Smooth muscle cell (in vitro differentiated cells): ENCODE data around the gene MPPED1. TPM values are rescaled to one million over a fixed set of nuclear protein-coding genes. Genes with fewer than 3 reads are reported as not detected.

Source experiments
- DNase-seq: peaks from one replicate; lab custom pipeline; 2025; ENCODE audit not compliant: unreplicated experiment; lab: John Stamatoyannopoulos, UW
- H2AFZ ChIP-seq: fragments of 200-600 bp; sonication (generic); 2 replicates; pipeline ENCODE4 v1.6.0; 2016; ENCODE audit warnings: antibody characterized with exemption, low read depth, mild to moderate bottlenecking
- H3F3A ChIP-seq: fragments of 200-600 bp; sonication (generic); 2 replicates; pipeline ENCODE4 v1.6.0; 2017; ENCODE audit warnings: antibody characterized with exemption, low read depth
- H3K27ac ChIP-seq: fragments of 200-600 bp; sonication (generic); 2 replicates; pipeline ENCODE4 v1.5.1; 2016; ENCODE audit warnings: low read depth, mild to moderate bottlenecking
- H3K27me3 ChIP-seq: fragments of 200-600 bp; sonication (generic); 2 replicates; pipeline ENCODE4 v1.6.1; 2016; ENCODE audit warnings: low read depth, mild to moderate bottlenecking
- H3K36me3 ChIP-seq: fragments of 200-600 bp; sonication (generic); 2 replicates; pipeline ENCODE4 v1.5.1; 2016; ENCODE audit warnings: low read depth
- H3K4me1 ChIP-seq: fragments of 200-600 bp; sonication (generic); 2 replicates; pipeline ENCODE4 v1.5.1; 2016; ENCODE audit warnings: low read depth
- H3K4me2 ChIP-seq: fragments of 200-600 bp; sonication (generic); 2 replicates; pipeline ENCODE4 v1.6.0; 2016; ENCODE audit warnings: mild to moderate bottlenecking
- H3K4me3 ChIP-seq: fragments of 200-600 bp; sonication (generic); 2 replicates; pipeline ENCODE4 v1.5.1; 2016; ENCODE audit warnings: mild to moderate bottlenecking
- H3K79me2 ChIP-seq: fragments of 200-600 bp; sonication (generic); 2 replicates; pipeline ENCODE4 v1.6.0; 2016; ENCODE audit warnings: low read depth, mild to moderate bottlenecking
- H3K9ac ChIP-seq: fragments of 200-600 bp; sonication (generic); 2 replicates; pipeline ENCODE4 v1.6.0; 2016; ENCODE audit warnings: low read depth
- H3K9me3 ChIP-seq: fragments of 200-600 bp; sonication (generic); replicated peaks from 2 replicates; pipeline ENCODE4 v1.5.1; 2016; ENCODE audit warnings: low read depth
- H4K20me1 ChIP-seq: fragments of 200-600 bp; sonication (generic); 2 replicates; pipeline ENCODE4 v1.6.0; 2016; ENCODE audit warnings: low read depth
- WGBS: methylation state at CpG from one replicate; pipeline ENCODE4 v1.1.7; 2016; ENCODE audit warnings: low lambda C conversion rate; 5-methylcytosine and 5-hydroxymethylcytosine counted together
- polyA plus RNA-seq: library from polyadenylated mRNA; unstranded; fragments of >200 nt; fragmentation: Nextera tagmentation; extraction: Ambion mirVana; gene quantifications from 2 replicates; pipeline ENCODE4 v1.2.1, GENCODE V29; 2016
- total RNA-seq: library from RNA; depleted of rRNA; stranded (reverse); fragments of >200 nt; gene quantifications from 2 replicates; pipeline ENCODE4 v1.2.3, GENCODE V29; 2014
- TF ChIP-seq, protein P1 (sequence below): fragments of 200-600 bp; sonication (generic); IDR thresholded peaks from 2 replicates; pipeline ENCODE4 v1.5.1; 2017; ENCODE audit warnings: borderline replicate concordance, mild to moderate bottlenecking, antibody characterized with exemption; ENCODE audit not compliant: insufficient read depth, poor library complexity, severe bottlenecking

MPPED1 gene
- total and polyA plus RNA-seq, 2 experiments from 2014 or later, result not detected

DNA sequence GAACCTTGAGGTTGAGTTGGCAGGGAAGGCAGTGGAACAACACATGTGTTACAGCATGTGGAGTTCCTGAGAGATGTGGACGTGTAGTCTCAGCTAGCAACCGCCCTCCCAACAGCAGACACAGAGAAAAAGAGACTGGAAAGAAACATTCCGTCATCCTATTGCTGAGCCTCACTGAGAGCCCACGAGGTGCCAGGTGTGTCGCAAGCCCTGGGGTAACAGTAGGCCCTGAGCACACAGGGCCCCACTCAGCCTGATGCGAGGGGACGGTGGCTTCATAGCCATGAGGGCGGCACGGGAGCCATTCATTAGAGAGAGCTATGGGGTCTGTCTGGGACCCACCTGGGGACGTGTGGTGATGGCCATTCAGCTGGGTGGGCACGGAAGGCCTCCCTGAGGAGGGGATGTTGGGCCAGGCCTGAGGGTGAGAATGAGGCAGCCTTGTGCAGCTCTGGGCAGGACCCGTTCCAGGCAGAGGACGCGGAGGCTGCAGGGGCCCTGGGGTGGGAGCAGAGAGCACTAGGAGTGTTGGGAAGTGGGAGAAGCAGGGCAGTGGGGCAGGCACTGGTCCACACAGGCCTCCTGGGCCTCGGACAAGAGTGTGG is 26.2 kb downstream of the MPPED1 start:
- H3K9ac ChIP-seq, result no peak overlapping the region
- H3K27me3 ChIP-seq, result peaks cover 39% of the 10 kb centered on the region
- 88% methylated on average over 14 of the region's 15 CpGs for WGBS
- DNase-seq, result no peak
- H3K4me3 ChIP-seq, result no peak overlapping the region
- no peaks in the 10 kb centered on the region for H4K20me1 ChIP-seq
- no peaks in the 10 kb centered on the region for H3K36me3 ChIP-seq
- H3K4me2 ChIP-seq, result no peak overlapping the region
- TF ChIP-seq, protein P1, sequence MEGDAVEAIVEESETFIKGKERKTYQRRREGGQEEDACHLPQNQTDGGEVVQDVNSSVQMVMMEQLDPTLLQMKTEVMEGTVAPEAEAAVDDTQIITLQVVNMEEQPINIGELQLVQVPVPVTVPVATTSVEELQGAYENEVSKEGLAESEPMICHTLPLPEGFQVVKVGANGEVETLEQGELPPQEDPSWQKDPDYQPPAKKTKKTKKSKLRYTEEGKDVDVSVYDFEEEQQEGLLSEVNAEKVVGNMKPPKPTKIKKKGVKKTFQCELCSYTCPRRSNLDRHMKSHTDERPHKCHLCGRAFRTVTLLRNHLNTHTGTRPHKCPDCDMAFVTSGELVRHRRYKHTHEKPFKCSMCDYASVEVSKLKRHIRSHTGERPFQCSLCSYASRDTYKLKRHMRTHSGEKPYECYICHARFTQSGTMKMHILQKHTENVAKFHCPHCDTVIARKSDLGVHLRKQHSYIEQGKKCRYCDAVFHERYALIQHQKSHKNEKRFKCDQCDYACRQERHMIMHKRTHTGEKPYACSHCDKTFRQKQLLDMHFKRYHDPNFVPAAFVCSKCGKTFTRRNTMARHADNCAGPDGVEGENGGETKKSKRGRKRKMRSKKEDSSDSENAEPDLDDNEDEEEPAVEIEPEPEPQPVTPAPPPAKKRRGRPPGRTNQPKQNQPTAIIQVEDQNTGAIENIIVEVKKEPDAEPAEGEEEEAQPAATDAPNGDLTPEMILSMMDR, result no peak
- H3F3A ChIP-seq, result no peaks in the 10 kb centered on the region
- no peaks in the 10 kb centered on the region for H3K9me3 ChIP-seq
- H3K27ac ChIP-seq, result no peak overlapping the region
- no peaks in the 10 kb centered on the region for H3K79me2 ChIP-seq
- H3K4me1 ChIP-seq, result no peaks in the 10 kb centered on the region
- H2AFZ ChIP-seq, result no peak overlapping the region

DNA sequence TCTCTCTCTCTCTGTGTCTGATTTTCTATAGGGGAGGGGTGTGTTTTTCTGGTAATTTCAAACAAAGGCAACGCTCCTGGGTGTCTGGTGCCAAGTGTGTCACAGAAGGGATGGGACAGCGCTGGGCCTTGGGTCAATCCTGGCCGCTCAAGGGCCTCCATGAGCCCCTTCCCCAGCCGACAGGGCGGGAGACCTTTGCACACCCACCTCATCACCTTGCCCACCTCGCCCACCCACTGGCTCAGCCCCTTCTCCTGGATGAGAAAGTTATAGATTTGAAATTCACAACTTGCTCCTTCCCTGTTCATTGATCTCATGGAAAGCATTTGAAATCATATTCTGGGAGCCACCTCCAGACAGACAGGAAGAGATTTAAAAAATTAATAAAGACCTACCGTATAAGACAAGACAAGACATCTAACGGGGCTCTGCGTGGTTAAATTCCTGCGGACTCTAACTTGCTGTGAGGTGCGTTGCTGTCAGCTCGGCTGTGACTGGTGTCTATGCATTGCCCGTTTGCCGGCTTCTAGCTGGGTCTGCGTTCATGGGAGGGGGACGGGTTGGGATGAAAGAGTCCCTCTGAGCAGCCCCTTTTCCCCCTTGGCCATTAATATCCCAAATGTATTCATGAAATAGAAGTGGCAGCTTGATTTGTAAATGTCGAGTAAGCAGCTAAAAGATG is 27.0 kb downstream of the MPPED1 start:
- no peak for DNase-seq
- H3K27me3 ChIP-seq, result peaks cover 32% of the 10 kb centered on the region
- H2AFZ ChIP-seq, result no peak overlapping the region
- H3K4me2 ChIP-seq, result no peak overlapping the region
- H3K9ac ChIP-seq, result no peak overlapping the region
- H3K79me2 ChIP-seq, result no peaks in the 10 kb centered on the region
- 86% methylated on average over 17 of the region's 17 CpGs for whole genome bisulfite sequencing
- no peaks in the 10 kb centered on the region for H4K20me1 ChIP-seq
- no peak overlapping the region for H3K4me3 ChIP-seq
- no peaks in the 10 kb centered on the region for H3K4me1 ChIP-seq
- no peaks in the 10 kb centered on the region for H3F3A ChIP-seq
- H3K9me3 ChIP-seq, result no peaks in the 10 kb centered on the region
- no peaks in the 10 kb centered on the region for H3K36me3 ChIP-seq
- TF ChIP-seq, protein P1, result no peak
- no peak overlapping the region for H3K27ac ChIP-seq

DNA sequence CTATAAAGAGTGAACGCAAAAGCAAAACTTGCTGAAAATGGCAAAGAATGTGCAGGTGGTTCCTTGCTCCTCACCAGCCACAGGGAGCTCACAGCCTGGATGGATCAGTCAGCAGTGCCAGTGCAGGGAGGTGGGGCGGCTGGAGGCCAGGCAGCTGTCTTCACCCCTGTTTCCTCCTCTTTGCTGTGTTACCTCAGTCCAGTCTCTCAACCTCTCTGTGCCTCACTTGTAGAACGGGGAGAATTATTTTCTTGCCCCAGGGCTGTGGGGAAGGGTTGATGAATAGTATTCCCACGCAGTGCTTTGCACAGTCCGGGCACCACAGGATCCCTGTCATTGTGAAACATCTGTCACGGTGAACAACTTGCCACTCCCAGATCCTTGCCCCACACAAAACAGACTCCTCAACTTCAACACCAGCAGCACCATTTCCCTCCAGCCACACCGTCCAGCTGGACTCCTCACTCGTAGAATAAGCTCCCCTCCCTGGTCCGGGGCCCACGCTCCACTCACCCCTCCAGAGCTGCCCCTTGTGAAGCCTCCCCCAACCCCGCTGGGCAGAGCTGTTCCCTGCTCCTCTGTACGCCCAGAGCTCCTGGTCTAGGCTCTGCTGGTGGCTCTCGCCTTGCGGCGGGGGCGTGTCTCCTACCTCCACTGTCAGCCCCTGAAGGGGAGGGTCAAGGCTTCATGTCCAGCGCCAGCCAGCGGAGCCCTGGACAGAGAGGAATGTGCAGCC is 27.7 kb downstream of the MPPED1 start:
- Histone ChIP-seq H3K79me2 (no peaks in the 10 kb centered on the region), H3K9me3 (no peaks in the 10 kb centered on the region), H3F3A (no peaks in the 10 kb centered on the region), H2AFZ (no peak overlapping the region), H3K4me3 (no peak overlapping the region), H3K4me2 (no peak overlapping the region), H4K20me1 (no peaks in the 10 kb centered on the region), H3K27me3 (peaks cover 28% of the 10 kb centered on the region), H3K9ac (no peak overlapping the region), H3K4me1 (no peaks in the 10 kb centered on the region), H3K27ac (no peak overlapping the region), H3K36me3 (no peaks in the 10 kb centered on the region)
- DNase-seq, result no peak
- TF ChIP-seq, protein P1, result no peak
- WGBS, result 81% methylated on average over 18 of the region's 18 CpGs
